Dendritic cell treated with granulocyte-macrophage colony-stimulating factor and Interleukin-4, amounts not matched to agents 40 ng/mL and 50 ng/mL, for 4 days (primary cell): ENCODE results near the gene FBXO3.
"Not testable (repeated sequence)": the region's sequence is repeated elsewhere in the genome, so short reads cannot be mapped to it uniquely, and the experiment has no call there.

Experiments used
- H3K27ac Mint-ChIP-seq: one replicate; pipeline ENCODE4 v1.8.0; 2022; ENCODE audit warnings: mild to moderate bottlenecking, mixed read lengths
- H3K27me3 Mint-ChIP-seq: one replicate; pipeline ENCODE4 v1.8.0; 2022; ENCODE audit warnings: mild to moderate bottlenecking, mixed read lengths
- H3K36me3 Mint-ChIP-seq: one replicate; pipeline ENCODE4 v1.8.0; 2022; ENCODE audit warnings: low read depth, mixed read lengths
- H3K4me1 Mint-ChIP-seq: one replicate; pipeline ENCODE4 v1.8.0; 2022; ENCODE audit warnings: low read depth, mixed read lengths
- H3K4me3 Mint-ChIP-seq: one replicate; pipeline ENCODE4 v1.8.0; 2022; ENCODE audit warnings: mild to moderate bottlenecking, moderate library complexity, mixed read lengths
- H3K9me3 Mint-ChIP-seq: one replicate; pipeline ENCODE4 v1.8.0; 2022; ENCODE audit warnings: mixed read lengths
- intact Hi-C: fragments of 100-400 bp; cut with micrococcal nuclease; formaldehyde crosslinking; loops from one replicate; pipeline ENCODE4 v1.15.0; 2022

FBXO3 gene, protein sequence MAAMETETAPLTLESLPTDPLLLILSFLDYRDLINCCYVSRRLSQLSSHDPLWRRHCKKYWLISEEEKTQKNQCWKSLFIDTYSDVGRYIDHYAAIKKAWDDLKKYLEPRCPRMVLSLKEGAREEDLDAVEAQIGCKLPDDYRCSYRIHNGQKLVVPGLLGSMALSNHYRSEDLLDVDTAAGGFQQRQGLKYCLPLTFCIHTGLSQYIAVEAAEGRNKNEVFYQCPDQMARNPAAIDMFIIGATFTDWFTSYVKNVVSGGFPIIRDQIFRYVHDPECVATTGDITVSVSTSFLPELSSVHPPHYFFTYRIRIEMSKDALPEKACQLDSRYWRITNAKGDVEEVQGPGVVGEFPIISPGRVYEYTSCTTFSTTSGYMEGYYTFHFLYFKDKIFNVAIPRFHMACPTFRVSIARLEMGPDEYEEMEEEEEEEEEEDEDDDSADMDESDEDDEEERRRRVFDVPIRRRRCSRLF

GRCh38 chr11:33773987-33774735 lies at the start of gene FBXO3:
FBXO3 (minus strand) TSS chr11:33774520; CDS start chr11:33774497, 23 bp downstream.
- Mint-ChIP-seq H3K4me1 (peaks cover 29% of the 10 kb centered on the region), H3K36me3 (peaks cover 29% of the 10 kb centered on the region), H3K4me3 (peak within 1 kb of the TSS; percentile 81), H3K9me3 (no peaks in the 10 kb centered on the region), H3K27ac (peak within 1 kb of the TSS; percentile 87), H3K27me3 (peaks cover 33% of the 10 kb centered on the region)
- intact Hi-C loops, result no loop called here

GRCh38 chr11:33822981-33823380 lies 48.7 kb upstream of the FBXO3 start:
- peaks cover 34% of the 10 kb centered on the region for H3K27me3 Mint-ChIP-seq
- H3K9me3 Mint-ChIP-seq, intact Hi-C loops, H3K27ac Mint-ChIP-seq, H3K36me3 Mint-ChIP-seq, H3K4me1 Mint-ChIP-seq, H3K4me3 Mint-ChIP-seq: not testable (repeated sequence)

DNA sequence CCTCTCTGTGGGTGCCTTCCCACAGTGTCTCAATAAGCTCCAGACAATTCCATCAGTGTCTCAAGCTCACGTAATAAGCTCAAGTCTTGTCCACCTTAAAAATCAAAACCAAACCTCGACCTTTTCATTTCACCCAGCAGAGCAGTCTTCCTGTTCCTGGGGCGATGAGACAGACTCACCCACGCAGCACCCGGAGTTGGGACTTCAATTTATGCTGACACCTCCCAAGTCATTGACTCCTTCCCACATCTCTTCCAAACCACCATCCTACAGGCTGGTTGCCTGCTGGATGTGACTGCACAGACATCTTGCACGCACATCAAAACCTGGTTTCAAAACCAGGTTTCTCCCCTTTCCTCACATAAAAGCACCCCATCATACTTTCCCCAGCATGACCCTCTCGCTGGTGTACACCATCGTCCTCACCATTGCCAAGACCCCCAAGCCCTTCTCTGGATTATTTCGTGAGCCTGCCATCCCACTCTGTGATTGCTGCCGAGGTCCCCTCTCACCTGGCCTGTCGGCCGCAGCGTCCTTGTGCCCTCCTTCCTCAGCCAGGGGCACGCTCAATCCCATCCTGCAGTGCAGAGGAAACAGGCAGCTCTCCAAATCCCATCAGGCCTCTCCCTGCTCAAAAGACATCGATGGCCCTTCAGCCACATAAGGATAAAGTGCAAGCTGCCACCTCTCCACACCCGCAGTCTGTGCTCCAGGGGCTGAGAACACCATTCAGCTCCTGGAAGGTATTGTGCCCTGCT lies 45.1 kb upstream of the FBXO3 start:
- Mint-ChIP-seq H3K9me3 (no peaks in the 10 kb centered on the region), H3K4me1 (no peaks in the 10 kb centered on the region), H3K36me3 (no peaks in the 10 kb centered on the region), H3K27ac (no peak overlapping the region), H3K4me3 (no peak overlapping the region), H3K27me3 (peaks cover 27% of the 10 kb centered on the region)
- intact Hi-C loops, result no loop called here

DNA sequence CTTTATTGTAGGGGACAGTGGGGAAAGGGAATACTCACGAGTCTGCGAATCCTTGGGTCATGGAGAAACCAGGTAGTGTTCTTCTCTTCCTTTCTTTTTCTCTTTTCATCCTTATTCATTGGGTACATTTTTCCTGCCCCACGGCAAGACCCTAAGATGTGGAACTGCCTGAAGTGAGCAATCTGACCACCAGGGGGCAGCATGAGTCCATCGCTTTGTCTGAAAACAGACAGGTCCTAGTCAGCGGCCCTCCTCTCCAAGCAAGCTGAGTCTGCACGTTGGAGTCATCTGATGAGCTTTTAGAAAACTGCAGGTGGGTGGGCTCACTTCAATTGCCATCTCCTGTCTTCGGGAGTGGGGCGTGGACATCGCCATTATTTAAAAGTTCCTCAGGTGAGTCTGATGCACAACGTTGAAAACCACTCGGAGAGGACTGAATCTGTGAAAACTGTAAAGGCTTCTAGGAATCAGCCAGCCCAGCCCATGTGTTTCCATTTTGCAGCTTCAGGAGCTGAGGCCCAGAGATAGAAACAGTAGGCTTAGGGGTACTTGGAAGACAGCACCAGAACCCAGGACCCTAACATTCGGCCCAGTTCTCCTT lies 34.0 kb upstream of the FBXO3 start:
- H3K9me3 Mint-ChIP-seq, result no peaks in the 10 kb centered on the region
- H3K4me3 Mint-ChIP-seq, result no peak overlapping the region
- no peaks in the 10 kb centered on the region for H3K36me3 Mint-ChIP-seq
- intact Hi-C loops, result loop anchor here (1.0 kb wide), 2 partner anchors 21 to 180 kb away; no protein-coding TSS in a partner anchor
- peaks cover 17% of the 10 kb centered on the region for H3K27me3 Mint-ChIP-seq
- peaks cover 5% of the 10 kb centered on the region for H3K4me1 Mint-ChIP-seq
- H3K27ac Mint-ChIP-seq, result no peak overlapping the region

- intact Hi-C loops, result no loop called here
- H3K9me3 Mint-ChIP-seq, result no peaks in the 10 kb centered on the region
- no peak overlapping the region for H3K27ac Mint-ChIP-seq
- H3K36me3 Mint-ChIP-seq, result no peaks in the 10 kb centered on the region
- H3K27me3 Mint-ChIP-seq, result peaks cover 53% of the 10 kb centered on the region
- H3K4me3 Mint-ChIP-seq, result no peak overlapping the region
- peaks cover 13% of the 10 kb centered on the region for H3K4me1 Mint-ChIP-seq
Measured at GRCh38 chr11:33804471-33804870, 30.2 kb upstream of the FBXO3 start.

GRCh38 chr11:33802194-33802950 lies 28.1 kb upstream of the FBXO3 start:
- H3K27me3 Mint-ChIP-seq, result peaks cover 68% of the 10 kb centered on the region
- H3K27ac Mint-ChIP-seq, result no peak overlapping the region
- H3K4me1 Mint-ChIP-seq, result peaks cover 9% of the 10 kb centered on the region
- H3K9me3 Mint-ChIP-seq, result no peaks in the 10 kb centered on the region
- H3K4me3 Mint-ChIP-seq, result no peak overlapping the region
- intact Hi-C loops, result no loop called here
- no peaks in the 10 kb centered on the region for H3K36me3 Mint-ChIP-seq

DNA sequence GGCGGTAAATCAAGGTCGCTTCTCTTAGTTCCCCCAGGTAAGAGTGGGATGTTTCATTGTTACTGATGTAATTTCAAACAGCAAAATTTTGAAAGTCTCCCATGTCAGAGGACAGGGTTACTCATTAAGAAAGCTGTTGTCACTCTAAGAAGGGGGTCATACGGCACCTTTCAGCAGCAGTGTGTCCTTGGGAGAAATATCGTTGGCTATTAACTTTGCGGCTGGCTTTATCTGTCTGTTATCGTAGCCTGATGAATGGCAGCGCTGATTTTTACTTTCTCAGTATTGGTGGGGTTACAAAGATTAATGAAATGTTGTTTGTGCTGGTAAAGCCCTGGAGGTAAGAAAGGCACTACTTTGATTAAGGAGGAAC lies 27.5 kb upstream of the FBXO3 start:
- no peak overlapping the region for H3K27ac Mint-ChIP-seq
- peaks cover 9% of the 10 kb centered on the region for H3K4me1 Mint-ChIP-seq
- no peaks in the 10 kb centered on the region for H3K36me3 Mint-ChIP-seq
- peaks cover 72% of the 10 kb centered on the region for H3K27me3 Mint-ChIP-seq
- intact Hi-C loops, result no loop called here
- no peaks in the 10 kb centered on the region for H3K9me3 Mint-ChIP-seq
- no peak overlapping the region for H3K4me3 Mint-ChIP-seq

- Mint-ChIP-seq H3K4me1 (peaks cover 9% of the 10 kb centered on the region), H3K27me3 (peaks cover 73% of the 10 kb centered on the region), H3K36me3 (no peaks in the 10 kb centered on the region), H3K27ac (no peak overlapping the region), H3K4me3 (no peak overlapping the region), H3K9me3 (no peaks in the 10 kb centered on the region)
- intact Hi-C loops, result no loop called here
Measured at GRCh38 chr11:33797879-33798278, 23.6 kb upstream of the FBXO3 start.

- H3K4me1 Mint-ChIP-seq, result no peaks in the 10 kb centered on the region
- no peak overlapping the region for H3K4me3 Mint-ChIP-seq
- no peaks in the 10 kb centered on the region for H3K9me3 Mint-ChIP-seq
- no peak overlapping the region for H3K27ac Mint-ChIP-seq
- intact Hi-C loops, result no loop called here
- peaks cover 29% of the 10 kb centered on the region for H3K27me3 Mint-ChIP-seq
- no peaks in the 10 kb centered on the region for H3K36me3 Mint-ChIP-seq
Measured at GRCh38 chr11:33790040-33790439, 15.7 kb upstream of the FBXO3 start.

DNA sequence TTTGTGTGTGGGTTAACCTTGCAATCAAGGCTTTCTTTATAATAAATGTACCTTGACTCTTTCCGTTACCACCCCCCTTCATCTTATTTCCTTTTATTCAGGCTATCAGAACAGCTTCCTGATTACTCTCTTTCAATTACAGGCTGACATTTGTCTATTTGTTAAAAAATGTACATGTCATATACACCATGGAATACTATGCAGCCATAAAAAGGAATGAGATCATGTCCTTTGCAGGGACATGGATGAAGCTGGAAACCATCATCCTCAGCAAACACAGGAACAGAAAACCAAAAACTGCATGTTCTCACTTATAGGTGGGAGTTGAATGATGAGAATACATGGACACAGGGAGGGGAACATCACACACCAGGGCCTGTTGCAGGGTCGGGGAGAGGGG lies 13.8 kb upstream of the FBXO3 start:
- H3K9me3 Mint-ChIP-seq, H3K27ac Mint-ChIP-seq, H3K4me3 Mint-ChIP-seq, intact Hi-C loops, H3K4me1 Mint-ChIP-seq, H3K36me3 Mint-ChIP-seq: not testable (repeated sequence)
- H3K27me3 Mint-ChIP-seq, result peaks cover 23% of the 10 kb centered on the region

DNA sequence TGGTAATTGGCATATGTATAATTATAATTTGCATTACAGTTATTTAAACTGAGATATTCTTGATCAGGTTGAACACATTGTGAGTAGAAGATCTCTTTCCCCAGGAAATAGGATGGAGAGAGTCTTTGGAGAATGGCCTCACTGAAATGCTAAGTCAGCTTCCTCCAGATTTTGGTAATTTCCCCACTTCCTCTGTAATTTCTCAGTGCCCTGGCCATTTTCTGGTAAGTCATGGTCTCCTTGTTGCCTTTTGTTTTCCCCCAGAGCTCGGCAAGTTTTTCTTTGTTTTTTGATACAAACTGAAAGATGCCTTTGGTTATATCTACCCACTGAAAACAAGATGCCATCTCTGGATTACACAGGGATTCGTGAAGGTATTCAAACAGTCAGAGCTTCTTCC lies 12.8 kb upstream of the FBXO3 start:
- peaks cover 21% of the 10 kb centered on the region for H3K27me3 Mint-ChIP-seq

GRCh38 chr11:33785609-33786008 lies 11.3 kb upstream of the FBXO3 start:
- Mint-ChIP-seq H3K4me1 (no peaks in the 10 kb centered on the region), H3K4me3 (no peak overlapping the region), H3K27me3 (peaks cover 18% of the 10 kb centered on the region), H3K9me3 (no peaks in the 10 kb centered on the region), H3K36me3 (no peaks in the 10 kb centered on the region), H3K27ac (no peak overlapping the region)
- intact Hi-C loops, result no loop called here

More for the DNA sequence above, 12.8 kb upstream of the FBXO3 start:
- intact Hi-C loops, result no loop called here
- no peak overlapping the region for H3K27ac Mint-ChIP-seq
- no peak overlapping the region for H3K4me3 Mint-ChIP-seq
- no peaks in the 10 kb centered on the region for H3K36me3 Mint-ChIP-seq
- no peaks in the 10 kb centered on the region for H3K4me1 Mint-ChIP-seq
- no peaks in the 10 kb centered on the region for H3K9me3 Mint-ChIP-seq

DNA sequence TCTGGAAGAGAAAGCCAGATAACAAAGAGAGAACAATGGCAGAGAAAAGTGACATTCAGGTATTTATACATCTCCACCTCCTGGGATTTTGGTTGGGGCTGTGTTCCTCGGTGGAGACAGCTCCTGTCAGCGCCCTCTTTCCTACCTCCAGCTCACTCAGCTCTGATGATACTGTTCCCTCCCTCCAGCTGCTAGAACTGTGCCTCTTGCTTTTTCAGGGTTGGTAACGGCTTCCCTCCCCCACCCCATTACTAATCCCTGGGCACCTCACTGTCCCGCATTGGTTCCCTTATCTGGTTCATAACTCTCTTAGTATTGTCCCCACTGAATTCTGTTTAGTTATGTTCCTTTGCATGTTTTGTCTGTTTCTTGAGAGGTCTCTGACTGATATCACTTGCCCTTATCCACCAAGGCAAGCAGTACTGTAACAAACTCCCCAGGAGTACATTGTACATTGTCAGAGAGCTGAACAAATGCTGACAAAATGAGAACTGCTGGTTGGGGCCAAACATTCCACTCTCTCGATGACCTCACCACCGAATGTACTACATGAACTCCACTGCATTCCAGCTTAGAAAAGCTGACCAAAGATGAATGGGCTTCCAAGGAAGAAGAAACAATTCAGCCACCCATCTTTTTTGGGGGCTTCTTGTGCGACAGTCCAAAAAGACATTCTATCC lies 5.7 kb upstream of the FBXO3 start:
- Mint-ChIP-seq H3K4me3 (no peak overlapping the region), H3K27me3 (peaks cover 44% of the 10 kb centered on the region), H3K36me3 (no peaks in the 10 kb centered on the region), H3K9me3 (no peaks in the 10 kb centered on the region), H3K27ac (no peak overlapping the region), H3K4me1 (peaks cover 5% of the 10 kb centered on the region)
- intact Hi-C loops, result no loop called here
